ENCODE data around the gene BAIAP2L2.
"Not testable (repeated sequence)": the region's sequence is repeated elsewhere in the genome, so short reads cannot be mapped to it uniquely, and the experiment has no call there.

Gene BAIAP2L2

DNA sequence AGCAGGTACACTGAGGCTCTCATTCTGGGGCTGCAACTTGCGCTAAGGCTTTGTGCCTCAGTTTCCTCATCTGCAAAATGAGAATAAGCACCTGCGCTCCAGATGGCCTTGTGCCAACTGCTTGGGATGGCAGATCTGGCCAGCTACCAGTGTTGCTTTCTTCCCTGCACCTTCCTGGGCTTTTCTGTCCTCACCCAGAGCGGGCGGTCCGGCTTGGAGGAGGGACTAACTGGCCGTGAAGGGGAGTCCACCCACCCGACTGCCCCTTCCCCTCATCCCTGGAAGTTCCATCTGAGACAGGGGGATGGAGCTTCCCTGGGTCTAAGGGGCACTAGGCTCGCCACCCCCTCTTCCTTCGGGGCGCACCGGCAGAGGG lies 30.0 kb downstream of the BAIAP2L2 start:
- DNase-seq = no peak

DNA sequence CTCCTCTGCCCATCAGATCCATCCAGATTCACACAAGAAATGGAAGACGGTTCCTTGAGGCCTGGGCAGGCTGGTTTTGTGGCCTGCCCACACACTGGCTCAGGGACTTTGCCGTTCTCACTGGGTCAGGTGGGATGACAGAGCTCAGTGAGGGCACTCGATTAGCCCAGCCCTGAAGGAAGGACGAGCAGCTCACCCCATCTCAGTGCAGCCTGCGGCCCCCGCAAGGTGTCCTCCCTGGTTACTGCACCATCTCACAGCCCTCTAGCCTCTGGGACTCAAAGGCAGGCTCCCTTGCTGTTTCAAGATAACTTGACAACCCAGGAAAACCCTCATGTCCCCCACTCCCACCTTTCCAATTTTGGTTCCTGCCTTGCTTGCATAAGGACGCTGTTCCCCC lies 30.7 kb downstream of the BAIAP2L2 start:
- DNase-seq = no peak

DNA sequence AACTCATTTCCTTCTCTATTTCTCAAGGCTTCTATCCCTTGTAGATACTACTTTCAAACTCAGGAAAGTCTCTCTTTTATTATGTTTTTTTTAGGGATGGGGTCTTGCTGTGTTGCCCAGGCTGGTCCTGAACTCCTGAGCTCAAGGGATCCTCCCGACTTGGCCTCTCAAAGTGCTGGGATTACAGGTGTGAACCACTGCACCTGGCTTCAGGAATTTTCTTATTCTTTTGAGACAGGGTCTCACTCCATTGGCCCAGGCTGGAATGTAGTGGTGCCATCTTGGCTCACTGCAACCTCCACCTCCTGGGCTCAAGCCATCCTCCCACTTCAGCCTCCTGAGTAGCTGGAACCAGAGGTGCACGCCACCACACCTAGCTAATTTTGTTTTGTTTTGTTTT lies 31.3 kb downstream of the BAIAP2L2 start:
- not testable (repeated sequence) for DNase-seq

DNA sequence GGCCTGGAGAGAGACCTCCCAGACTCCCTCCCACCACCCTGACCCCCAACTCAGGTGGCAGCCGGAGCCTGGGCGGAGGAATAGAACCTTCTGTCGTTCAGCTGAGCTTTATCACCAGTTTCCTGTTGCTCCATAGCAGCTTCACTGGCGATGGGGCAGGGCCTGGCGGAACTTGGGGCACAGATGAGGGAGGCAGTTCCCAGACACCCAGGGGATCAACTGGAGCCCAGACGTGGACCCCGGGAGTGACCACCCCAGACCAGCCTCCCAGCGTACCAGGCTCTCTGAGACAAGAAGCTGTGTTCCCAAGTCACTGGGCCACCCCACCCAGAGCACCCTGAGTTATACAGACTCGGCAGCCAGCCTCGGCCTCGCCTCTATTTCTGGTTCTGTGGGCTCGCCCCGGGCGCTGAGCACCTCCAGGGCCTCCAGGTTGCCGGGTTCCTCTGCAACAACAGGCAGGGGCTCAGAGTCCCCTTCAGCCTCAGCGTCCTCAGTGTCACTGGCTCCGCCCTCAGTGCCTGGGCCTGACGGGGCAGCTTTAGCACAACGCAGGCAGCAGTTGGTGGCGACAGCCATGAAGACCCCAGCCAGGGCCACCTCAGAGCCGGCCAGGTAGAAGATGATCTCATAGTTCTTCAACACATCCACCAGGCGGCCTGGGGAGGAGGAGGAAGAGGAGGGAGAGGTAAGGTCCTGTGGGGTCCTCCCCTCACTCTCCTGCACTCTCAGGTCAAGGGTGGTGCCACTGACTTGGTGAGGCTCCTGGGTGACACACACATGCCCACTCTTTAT lies 32.2 kb downstream of the BAIAP2L2 start:
- no peak for DNase-seq

DNA sequence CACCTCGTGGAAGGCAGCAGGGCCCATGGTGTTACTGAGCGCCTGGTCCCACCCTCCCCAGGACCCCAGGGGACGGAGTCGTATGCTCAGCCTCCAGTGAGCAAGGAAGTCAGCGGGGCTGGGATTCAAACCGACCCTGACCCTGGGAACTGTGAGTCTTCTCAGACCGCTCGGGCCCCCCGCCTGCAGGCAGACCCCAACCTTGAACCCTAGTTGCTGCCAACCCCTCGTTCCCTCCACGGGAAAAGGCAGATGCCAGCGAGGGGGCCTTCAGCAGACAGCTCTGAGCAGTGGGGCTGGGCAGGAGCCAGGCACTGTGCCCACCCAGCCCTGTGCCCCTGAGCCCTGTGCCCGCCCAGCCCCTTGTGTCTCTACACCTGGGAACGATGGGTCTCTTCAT lies 32.9 kb downstream of the BAIAP2L2 start:
- DNase-seq = no peak

DNA sequence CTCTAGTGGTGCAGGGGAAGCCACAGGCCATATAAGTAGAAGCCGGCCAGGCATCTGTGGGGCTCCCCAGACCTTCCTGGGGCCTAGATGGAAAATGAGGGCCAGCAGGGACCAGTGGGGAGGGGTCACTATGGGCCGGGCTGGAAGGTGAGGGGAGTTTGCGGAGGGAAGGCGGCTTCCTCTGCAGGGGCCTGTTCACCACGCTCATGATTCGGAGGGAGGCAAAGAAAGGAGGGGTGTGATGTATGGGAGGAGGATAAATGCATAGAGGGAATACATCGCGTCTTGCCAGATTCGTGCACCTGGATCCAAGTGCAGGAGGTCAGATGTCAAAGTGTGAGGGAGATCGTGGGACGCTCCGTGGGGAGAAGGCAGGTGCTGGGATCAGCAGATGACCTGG lies 33.4 kb downstream of the BAIAP2L2 start:
- DNase-seq = no peak

DNA sequence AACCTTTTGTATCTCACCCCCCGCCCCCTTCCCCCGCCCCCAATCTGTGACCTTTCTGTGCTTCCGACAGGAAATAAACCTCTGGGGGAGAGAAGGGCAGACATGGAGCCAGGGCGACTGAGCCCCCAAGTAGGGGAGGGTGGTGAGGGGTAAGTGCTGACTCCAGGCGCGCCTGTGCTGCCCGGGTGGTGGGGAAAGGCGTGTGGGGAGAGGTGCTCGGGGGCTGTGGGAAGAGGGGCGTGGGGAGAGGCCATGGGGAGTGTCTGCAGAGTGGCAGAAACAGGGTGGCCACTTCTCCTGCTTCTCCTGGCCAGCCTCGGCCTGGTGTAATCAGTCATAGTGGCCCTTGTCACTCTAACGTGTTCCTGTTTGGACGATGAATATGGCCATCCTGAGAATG lies 34.5 kb downstream of the BAIAP2L2 start:
- DNase-seq = no peak

DNA sequence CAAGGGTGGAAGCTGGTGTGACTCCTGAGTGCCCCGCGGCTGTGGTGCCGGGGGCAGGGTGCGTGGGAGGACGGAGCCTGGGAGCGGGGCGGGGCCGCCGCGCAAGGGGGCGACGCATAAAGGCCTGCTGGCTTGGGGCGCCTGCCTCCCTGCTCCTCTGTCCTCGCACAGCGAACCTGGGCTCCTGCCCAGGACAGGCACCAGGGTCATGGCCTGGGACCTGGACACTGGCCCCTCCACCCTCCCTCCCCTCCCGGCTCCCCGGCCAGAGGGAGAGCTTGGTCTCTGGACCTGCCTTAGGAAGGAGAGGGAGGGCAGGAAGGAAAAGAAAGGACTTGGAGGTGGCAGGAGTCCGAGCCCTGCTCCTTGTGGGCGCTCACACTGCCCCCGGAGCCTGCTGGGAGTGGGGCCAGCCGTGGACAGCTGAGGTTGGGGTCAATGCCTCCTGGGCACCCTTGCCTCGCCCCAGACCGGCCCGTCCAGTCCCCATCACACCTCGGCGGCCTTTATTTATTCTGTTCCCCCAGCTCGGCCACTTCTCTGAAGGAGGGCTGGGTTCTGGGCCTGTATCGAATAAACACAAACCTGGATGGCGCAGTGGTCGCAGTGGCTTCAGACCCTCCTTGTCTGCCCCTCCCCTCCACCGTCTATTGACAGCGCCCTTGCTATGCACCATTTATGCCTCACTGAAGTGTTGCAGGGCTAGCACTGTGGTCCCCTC lies 35.2 kb downstream of the BAIAP2L2 start:
- no peak for DNase-seq

DNA sequence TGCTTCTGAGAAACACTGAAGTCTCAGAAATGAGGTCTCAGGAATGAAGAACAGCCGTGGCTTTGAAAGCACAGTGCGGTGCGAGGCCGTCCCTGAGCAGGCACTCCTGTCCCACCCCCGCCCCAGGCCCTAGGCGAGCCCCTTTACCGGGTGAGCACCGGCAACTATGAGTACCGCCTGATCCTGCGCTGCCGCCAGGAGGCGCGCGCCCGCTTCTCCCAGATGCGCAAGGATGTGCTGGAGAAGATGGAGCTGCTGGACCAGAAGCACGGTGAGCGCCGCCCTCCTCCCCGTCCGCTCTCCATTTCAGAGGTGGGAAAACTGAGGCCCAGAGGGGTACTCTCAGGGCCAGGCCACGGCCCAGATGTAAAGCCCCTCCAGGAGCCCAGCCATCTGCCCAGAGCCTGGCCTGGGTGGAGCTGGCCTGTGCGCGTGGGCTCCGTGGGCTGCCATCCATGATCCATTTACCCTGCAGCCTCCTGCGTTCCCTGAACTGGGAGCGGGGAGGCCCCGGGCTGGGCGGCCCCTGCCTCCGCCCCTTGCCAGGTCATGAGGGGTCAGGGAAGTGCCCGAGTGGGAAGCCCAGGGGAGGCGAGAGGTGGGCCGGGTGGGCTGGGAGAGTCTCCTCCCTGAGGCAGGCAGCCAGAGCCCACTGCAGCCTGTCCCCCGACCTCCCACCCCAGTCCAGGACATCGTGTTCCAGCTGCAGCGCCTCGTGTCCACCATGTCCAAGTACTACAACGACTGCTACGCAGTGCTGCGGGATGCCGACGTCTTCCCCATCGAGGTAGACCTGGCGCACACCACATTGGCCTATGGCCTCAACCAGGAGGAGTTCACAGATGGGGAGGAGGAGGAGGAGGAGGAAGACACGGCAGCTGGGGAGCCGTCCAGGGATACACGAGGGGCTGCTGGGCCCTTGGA lies 36.0 kb downstream of the BAIAP2L2 start:
- no peak for DNase-seq

DNA sequence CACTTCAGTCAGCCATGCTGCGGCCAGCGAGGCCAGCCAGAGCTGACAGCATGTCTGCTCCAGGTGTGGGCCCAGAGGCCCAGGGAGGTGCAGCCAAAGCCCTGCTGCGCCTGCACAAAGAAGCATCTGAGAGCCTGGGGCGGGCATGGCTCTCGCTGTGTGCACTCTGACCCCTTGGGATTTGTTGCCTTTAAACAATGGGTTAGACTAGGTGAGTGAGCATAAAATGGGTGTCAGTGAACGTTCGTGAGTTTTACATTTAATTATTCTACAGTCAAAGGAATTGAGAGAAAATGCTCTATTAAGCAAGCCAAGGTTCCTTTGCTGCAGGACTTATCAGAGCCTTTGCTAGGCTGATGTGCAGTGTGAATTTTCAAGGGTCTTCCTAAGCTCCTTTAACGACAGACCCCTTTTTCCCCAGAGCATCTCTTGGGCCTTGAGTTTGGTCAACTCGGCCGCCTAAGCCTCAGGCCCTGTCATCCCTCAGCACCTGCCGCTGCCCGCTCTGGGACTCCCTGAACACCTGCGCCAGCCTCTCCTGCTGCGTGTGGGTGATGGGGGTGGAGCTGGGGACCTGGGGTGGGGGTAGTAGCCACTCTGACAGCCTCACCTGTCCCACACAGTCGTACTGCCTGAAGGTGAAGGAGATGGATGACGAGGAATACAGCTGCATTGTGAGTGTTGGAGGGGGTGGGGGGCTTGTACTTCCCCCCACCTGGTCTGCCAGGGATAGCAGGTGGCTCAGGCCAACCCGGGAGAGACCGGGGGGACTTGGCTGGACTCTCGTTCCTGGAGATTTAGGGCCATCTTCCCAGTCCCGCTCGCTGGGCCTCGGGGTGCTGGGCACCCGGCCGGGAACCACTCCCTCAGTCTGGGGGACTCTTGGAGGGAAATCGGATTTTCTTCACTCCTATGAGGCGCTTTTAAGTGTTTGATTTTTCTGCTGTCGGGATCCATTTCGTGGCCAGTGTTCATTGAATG lies 37.0 kb downstream of the BAIAP2L2 start:
- DNase-seq = no peak

DNA sequence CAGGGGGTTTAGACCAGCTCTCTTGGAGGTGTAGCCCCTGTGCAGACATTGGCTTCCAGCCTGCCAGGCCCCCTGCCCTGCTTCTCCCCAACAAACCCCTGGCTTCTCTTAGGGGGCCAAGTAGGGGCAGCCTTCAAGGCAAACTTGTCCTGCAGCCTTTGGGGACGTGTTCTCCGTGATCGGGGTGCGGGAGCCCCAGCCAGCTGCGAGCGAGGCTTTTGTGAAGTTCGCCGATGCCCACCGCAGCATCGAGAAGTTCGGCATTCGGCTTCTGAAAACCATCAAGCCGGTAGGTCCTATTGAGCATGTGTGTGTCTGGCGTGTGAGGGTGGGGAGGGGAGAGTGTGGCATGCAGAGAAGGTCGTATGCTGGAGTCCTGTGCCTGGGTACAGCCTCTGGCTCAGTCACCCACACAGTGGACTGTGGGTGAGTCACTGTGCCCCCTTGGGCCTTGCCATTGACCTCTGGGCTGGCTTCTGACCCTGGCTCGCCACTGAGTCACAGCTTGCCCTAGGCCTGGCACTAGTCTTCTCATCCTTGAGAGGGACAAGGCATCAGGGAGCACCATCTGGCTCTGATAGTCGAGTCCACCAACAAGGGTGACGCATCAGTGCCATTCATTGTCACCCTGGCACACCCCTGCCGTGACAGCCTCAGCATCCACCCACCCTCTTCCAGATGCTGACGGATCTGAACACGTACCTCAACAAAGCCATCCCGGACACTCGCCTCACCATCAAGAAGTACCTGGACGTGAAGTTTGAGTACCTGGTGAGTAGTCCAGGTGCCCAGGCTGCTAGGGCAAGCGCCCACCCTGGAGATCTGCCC lies 37.9 kb downstream of the BAIAP2L2 start:
- DNase-seq = no peak

DNA sequence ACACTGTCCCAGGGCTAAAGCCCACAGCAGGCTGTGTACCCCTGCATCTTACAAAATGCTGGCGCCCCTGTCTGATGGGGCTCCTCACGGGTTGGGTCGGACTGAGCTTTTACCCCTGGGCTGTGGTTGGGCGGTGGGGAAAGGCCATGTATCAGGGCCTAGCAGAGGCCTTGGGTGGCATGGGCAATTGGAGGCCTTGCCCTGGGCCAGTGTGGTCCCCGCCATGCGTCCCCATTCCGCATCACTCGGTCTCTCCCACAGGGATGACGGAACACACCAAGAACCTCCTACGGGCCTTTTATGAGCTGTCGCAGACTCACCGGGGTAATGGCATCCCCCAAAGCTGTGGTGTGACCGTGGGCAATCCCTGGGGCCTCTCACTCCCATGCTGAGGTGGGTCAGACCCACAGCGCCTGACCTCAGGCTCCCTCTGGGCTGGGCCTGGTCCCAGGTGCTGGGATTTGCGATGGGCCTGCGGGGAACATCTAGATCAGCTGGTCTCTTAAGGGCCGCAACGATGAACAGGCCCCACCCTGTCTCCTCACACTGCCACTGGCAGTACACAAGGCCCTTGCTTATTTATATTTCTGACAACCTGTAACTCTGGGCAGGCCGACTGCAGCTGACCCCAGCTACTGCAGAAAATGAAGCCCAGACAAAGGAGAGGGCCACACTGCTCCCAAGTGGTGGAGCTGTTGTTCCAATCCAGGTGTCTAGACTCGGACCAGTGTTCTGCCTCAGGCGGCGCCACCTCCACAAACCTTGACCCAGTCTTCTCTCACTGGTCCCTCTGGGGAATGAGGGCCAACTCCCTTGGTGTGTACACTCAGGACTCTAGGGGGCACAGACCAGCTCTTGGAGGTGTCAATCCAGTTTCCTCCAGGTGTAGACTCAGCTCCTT lies 38.8 kb downstream of the BAIAP2L2 start:
- no peak for DNase-seq

DNA sequence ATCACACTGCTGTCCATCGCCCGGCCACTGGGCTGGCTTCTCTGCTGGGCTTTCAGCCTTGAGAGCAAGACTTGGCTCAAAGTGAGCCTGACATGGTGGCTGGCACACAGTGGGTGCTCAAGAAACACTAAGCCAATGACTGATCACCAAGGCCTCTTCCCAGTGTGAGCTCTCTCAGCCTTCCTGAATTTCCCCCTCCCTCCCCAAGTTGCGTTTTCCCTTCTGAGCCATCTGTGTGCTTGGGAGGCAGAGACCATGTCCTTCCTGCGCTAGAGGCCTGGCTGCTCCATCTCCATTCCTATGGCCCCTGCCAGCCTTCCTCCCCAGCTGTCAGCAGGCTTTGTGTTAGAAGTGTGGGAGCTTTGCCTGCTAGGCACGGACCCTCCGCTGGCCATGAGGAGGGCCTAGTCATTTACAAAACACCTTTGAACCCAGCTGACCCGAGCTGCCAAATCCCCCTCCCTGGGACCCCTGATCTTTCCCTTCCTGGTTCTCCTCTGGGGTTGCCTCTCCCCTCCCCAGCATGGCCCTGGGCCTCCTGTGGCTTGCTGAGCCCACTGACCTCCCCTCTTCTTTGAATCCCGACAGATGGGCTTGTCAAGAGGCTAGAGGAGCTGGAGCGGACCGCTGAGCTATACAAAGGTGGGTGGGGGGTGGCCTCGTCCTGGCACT lies 40.1 kb downstream of the BAIAP2L2 start:
- DNase-seq = no peak

DNA sequence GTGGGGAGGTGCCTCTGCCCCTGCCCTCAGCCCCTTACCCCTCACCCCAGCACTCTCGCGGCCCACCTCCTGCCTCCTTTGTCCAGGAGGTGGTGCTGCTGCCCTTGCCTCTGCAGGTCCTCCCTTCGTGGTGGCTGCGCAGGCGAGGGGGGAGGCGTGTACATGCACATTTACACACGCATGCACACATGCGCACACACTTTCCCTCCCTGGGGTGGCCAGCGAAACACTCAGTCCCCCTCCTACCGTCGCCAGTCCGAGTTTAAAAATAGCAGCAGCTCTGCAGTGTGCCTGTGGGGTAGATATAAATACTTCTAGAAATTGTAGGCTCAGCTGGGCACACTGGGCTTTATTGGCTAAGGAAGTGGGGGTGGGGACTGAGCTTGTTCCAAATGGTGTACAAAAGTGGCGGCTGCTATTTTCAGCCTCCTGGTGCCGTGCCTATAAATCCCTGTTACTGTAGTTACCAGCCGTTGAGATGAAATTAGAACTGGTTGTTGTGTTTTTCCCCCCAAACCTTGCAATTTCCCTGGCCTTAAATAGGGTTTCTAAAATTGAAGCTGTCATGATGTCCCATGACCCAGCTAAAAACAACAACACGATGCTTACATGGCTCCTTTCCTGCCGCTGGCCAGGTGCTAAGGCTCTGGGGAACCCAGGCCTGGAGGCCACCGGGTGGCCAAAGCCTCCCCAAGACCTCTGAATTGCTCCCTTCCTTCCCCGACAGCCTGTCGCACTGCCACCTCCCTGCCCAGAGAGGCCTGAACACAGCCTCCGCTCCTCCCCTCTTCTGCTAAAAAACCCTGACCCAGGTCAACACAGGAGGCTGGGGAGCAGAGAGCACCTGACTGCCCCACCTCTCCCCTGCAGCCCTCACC lies 40.9 kb downstream of the BAIAP2L2 start:
- DNase-seq = no peak

DNA sequence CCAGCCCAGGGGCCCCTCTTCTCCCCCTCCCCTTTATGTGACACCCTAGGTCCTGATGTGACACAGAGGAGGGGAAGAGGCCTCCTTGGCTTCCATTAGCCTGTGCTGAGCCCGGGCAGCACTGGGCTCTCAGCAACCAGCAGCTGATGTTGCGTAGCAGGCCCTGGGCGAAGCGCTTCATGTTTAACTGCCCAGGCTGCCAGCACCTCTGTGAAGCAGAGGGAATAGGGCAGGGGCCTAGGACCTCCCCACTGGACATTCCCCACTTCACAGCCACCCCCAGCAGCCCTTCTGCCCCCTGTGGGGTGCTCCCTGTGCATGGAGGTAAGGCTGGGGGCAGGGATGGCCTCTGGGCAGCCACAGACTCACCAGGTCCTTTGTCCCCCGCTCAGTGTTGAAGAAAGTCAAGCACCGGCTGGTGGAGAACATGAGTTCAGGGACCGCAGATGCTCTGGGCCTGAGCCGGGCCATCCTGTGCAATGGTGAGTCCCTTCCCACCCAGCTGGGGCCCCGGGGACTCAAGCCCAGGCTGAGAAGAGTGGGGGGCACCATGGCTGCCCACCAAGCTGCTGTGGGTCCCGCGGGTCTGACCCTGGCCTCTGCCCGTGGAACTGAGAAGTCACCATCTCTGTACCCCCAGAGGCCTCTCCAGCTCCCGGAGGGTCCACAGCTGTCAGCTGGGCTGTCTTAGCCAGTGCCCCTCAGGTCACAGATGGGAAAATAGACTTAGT lies 41.7 kb downstream of the BAIAP2L2 start:
- no peak for DNase-seq

DNA sequence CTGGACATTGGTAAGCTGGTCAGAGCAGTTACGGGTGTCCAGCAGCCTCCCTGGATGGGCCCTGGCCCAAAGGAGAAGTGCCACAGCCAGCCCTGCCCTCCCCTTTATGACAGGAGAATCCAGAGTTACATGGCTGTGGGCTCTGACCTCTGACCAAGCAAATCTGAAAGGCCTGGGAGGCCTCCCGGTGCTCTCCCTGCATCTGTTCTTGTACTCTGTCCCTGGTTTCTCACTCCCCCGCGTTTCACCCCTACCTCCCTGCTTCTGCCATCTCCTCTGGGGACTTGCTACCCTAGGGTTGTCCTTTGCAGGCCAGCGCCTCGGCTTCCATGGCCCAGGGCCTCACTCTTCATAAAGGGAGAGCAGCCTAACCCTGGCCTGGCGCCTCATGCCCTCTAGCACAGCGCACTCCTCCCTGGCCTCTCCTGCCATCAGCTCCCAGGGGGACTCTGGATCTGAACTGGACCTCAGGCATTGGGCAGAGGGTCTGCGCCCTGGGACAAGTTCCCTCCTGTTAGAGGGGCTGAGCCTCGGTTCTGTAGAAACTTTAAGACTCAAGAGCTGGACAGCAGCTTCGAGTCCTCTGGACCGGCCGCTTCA lies 42.6 kb downstream of the BAIAP2L2 start:
- DNase-seq = no peak

DNA sequence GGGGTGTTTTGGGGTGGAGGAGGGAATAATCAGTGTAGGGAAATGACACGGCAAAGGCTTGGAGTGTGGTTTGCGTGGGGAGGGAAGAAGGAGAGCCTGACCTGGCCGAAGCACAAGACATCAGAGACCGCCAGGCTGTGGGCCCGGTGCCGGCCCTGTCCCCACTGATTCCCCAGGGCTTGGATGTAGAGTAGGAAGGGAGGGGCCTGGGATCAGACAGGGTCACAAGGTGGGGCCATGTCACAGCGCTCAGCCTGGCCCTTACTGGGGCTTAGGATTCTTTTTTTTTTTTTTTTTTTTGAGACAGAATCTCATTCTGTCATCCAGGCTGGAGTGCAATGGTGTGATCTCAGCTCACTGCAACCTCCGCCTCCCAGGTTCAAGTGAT lies 43.5 kb downstream of the BAIAP2L2 start:
- DNase-seq = no peak
